Measurements from ENCODE around the gene CIDEC. TPM values are rescaled to one million over a fixed set of nuclear protein-coding genes. Genes with fewer than 3 reads are reported as not detected.
A peak's percentile ranks its signal among the peaks of the same experiment; 100 is the strongest.

The CIDEC gene
- total and polyA plus RNA-seq, 9 of the 15 experiments (the other 6 are each of a cell fraction or from before 2014, with no cell fraction given), result not detected

- TF ChIP-seq E2F8 (IDR thresholded peaks at IDR 0.05; ENCODE audit: low read depth, partially characterized antibody) (peak; percentile 35), ZNF311 (CRISPR knock-in tag; IDR thresholded peaks at IDR 0.05) (no peak), ZNF121 (CRISPR knock-in tag; conservative IDR thresholded peaks at IDR 0.05) (no peak), TBP (optimal IDR thresholded peaks at IDR 0.05; ENCODE audit: low read depth, low read length) (peak; percentile 70), SPI1 (IDR thresholded peaks at IDR 0.05; ENCODE audit: borderline replicate concordance, low read depth, low read length) (no peak), PTBP1 (IDR thresholded peaks at IDR 0.05; ENCODE audit: low read depth, low read length) (no peak), FOXK1 (CRISPR knock-in tag; IDR thresholded peaks at IDR 0.05; ENCODE audit: borderline replicate concordance) (no peak), YY1 (IDR thresholded peaks at IDR 0.05; ENCODE audit: borderline replicate concordance in 1 of 3, control insufficient read depth in 1 of 3, extremely low read depth in 1 of 3, insufficient read depth in 3 of 3, insufficient read length in 1 of 3, insufficient replicate concordance in 2 of 3, low read depth in 1 of 3, low read length in 2 of 3) (peak; percentile 14 to 90 (median 83)), HIVEP1 (CRISPR knock-in tag; IDR thresholded peaks at IDR 0.05) (no peak), ZNF354B (CRISPR knock-in tag; IDR thresholded peaks at IDR 0.05) (no peak), SUPT5H (IDR thresholded peaks at IDR 0.05) (peak; percentile 73), CBFB (CRISPR knock-in tag; IDR thresholded peaks at IDR 0.05) (no peak; the same call in 1 of the 2 replicates), ZC3H8 (IDR thresholded peaks at IDR 0.05) (0 out of 2 replicates have a peak, but pooled peaks have one; percentile 16), FOXK2 (conservative IDR thresholded peaks at IDR 0.05 in 1 of 2, IDR thresholded peaks at IDR 0.05 in 1 of 2; ENCODE audit: low read depth in 2 of 2) (no peak; a peak in 1 of 4 replicates), SMAD4 (CRISPR knock-in tag; conservative IDR thresholded peaks at IDR 0.05) (peak; percentile 90)
These were observed 17.5 kb downstream of the CIDEC start (continued) for GRCh38 chr3:9862391-9863057.
